ENCODE results near the gene TMA7B. TPM values are rescaled to one million over a fixed set of nuclear protein-coding genes. Genes with fewer than 3 reads are reported as not detected.

Gene TMA7B
- polyA plus RNA-seq, 1 of the 3 experiments (the other 2 are of a cell fraction) = not detected

DNA sequence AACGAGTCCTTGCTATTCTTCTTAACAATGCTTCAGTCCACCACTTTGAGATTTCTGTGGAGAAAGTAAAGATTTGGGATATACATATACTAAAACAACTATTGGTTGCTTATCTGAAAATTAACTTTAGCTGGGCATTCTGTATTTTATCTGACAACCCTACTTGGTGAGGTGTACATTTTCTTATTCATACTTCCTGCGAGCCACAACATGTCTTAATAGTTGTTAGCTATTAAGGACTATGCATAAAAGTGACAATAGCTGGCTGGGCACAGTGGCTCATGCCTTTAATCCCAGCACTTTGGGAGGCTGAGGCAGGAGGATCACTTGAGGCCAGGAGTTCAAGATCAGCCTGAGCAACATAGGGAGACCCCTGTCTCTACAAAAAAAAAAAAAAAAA, 28.0 kb upstream of the TMA7B start:
- no peak overlapping the region for H2AFZ ChIP-seq (ENCODE audit: low read depth)
- H3F3A ChIP-seq (replicated peaks; ENCODE audit: insufficient read depth) = no peaks in the 10 kb centered on the region
- no peaks in the 10 kb centered on the region for H3K36me3 ChIP-seq (replicated peaks in 1 of 2; ENCODE audit: control insufficient read depth in 1 of 2, insufficient read depth in 2 of 2, low read length in 1 of 2)
- no peaks in the 10 kb centered on the region for H3K9me2 ChIP-seq
- H3K27me3 ChIP-seq (ENCODE audit: insufficient read depth) = no peaks in the 10 kb centered on the region
- WGBS (ENCODE audit: low lambda C conversion rate) = 25% methylated on average over 2 of the region's 2 CpGs
- POLR2A ChIA-PET = no interaction called here
- no peak overlapping the region for H3K27ac ChIP-seq (ENCODE audit: low read depth in 2 of 2, low read length in 1 of 2)
- no peak for DNase-seq
- H3K9ac ChIP-seq = no peak overlapping the region
- no peaks in the 10 kb centered on the region for H3K4me1 ChIP-seq (ENCODE audit: control insufficient read depth in 1 of 2, insufficient read depth in 2 of 2, low read depth in 1 of 2, low read length in 1 of 2)
- H4K20me1 ChIP-seq (ENCODE audit: insufficient read depth) = no peaks in the 10 kb centered on the region
- TF ChIP-seq YY1 (IDR thresholded peaks at IDR 0.05; ENCODE audit: low read depth) = no peak
- no peak for TF ChIP-seq RAD21 (IDR thresholded peaks at IDR 0.05; ENCODE audit: low read length)
- TF ChIP-seq RFX5 (IDR thresholded peaks at IDR 0.05; ENCODE audit: low read length) = no peak
- TF ChIP-seq FOSL2 (IDR thresholded peaks at IDR 0.05; ENCODE audit: borderline replicate concordance, low read depth) = no peak
- no peak for TF ChIP-seq SMC3 (IDR thresholded peaks at IDR 0.05; ENCODE audit: low read depth, low read length)
- TF ChIP-seq REST (IDR thresholded peaks at IDR 0.05; ENCODE audit: low read depth, low read length) = no peak
- TF ChIP-seq, protein P1, sequence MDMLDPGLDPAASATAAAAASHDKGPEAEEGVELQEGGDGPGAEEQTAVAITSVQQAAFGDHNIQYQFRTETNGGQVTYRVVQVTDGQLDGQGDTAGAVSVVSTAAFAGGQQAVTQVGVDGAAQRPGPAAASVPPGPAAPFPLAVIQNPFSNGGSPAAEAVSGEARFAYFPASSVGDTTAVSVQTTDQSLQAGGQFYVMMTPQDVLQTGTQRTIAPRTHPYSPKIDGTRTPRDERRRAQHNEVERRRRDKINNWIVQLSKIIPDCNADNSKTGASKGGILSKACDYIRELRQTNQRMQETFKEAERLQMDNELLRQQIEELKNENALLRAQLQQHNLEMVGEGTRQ (IDR thresholded peaks at IDR 0.05; ENCODE audit: borderline replicate concordance, low read depth, low read length) = no peak
- no peak for TF ChIP-seq PBX3 (IDR thresholded peaks at IDR 0.05)
- TF ChIP-seq RCOR1 (IDR thresholded peaks at IDR 0.05; ENCODE audit: low read length) = no peak
- TF ChIP-seq, protein P2, sequence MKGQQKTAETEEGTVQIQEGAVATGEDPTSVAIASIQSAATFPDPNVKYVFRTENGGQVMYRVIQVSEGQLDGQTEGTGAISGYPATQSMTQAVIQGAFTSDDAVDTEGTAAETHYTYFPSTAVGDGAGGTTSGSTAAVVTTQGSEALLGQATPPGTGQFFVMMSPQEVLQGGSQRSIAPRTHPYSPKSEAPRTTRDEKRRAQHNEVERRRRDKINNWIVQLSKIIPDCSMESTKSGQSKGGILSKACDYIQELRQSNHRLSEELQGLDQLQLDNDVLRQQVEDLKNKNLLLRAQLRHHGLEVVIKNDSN (IDR thresholded peaks at IDR 0.05; ENCODE audit: borderline replicate concordance, low read depth) = no peak
- H3K9me3 ChIP-seq = no peaks in the 10 kb centered on the region
- no peak overlapping the region for H3K4me3 ChIP-seq (ENCODE audit: low read depth in 2 of 2, low read length in 1 of 2)
- no peak overlapping the region for H3K4me2 ChIP-seq
- H3K79me2 ChIP-seq (ENCODE audit: insufficient read depth) = no peaks in the 10 kb centered on the region
- CTCF ChIA-PET = no interaction called here
